IPS-15b (cell line): ENCODE results near the gene DBP.

Experiments
- H3K27me3 ChIP-seq: one replicate; pipeline ENCODE4 v1.6.1; 2013; ENCODE audit warnings: low read length; ENCODE audit not compliant: control insufficient read depth, insufficient read depth
- H3K36me3 ChIP-seq: one replicate; pipeline ENCODE4 v1.6.1; 2013; ENCODE audit warnings: low read length; ENCODE audit not compliant: control insufficient read depth, insufficient read depth
- H3K4me1 ChIP-seq: one replicate; pipeline ENCODE4 v1.6.1; 2013; ENCODE audit warnings: mild to moderate bottlenecking, low read length; ENCODE audit not compliant: control insufficient read depth, insufficient read depth
- H3K4me3 ChIP-seq: one replicate; pipeline ENCODE4 v1.5.1; 2013; ENCODE audit warnings: low read depth, low read length
- H3K9ac ChIP-seq: one replicate; pipeline ENCODE4 v1.6.1; 2013; ENCODE audit warnings: low read depth, mild to moderate bottlenecking, low read length
- H3K9me3 ChIP-seq: one replicate; pipeline ENCODE4 v1.6.1; 2013; ENCODE audit warnings: mild to moderate bottlenecking, low read length; ENCODE audit not compliant: control insufficient read depth, insufficient read depth

The DBP gene

GRCh38 chr19:48613024-48613851 is 23.9 kb downstream of the DBP start:
- peaks cover 22% of the 10 kb centered on the region for H3K4me1 ChIP-seq
- H3K9ac ChIP-seq, result peak overlapping the region; percentile 90
- no peaks in the 10 kb centered on the region for H3K9me3 ChIP-seq
- H3K27me3 ChIP-seq, result no peaks in the 10 kb centered on the region
- peaks cover 37% of the 10 kb centered on the region for H3K36me3 ChIP-seq
- H3K4me3 ChIP-seq, result no peak overlapping the region

GRCh38 chr19:48611872-48612271 is 25.3 kb downstream of the DBP start:
- no peak overlapping the region for H3K4me3 ChIP-seq
- H3K27me3 ChIP-seq, result no peaks in the 10 kb centered on the region
- peaks cover 15% of the 10 kb centered on the region for H3K4me1 ChIP-seq
- no peaks in the 10 kb centered on the region for H3K9me3 ChIP-seq
- no peak overlapping the region for H3K9ac ChIP-seq
- peaks cover 30% of the 10 kb centered on the region for H3K36me3 ChIP-seq

GRCh38 chr19:48609571-48610108 is 27.5 kb downstream of the DBP start:
- Histone ChIP-seq H3K36me3 (peaks cover 10% of the 10 kb centered on the region), H3K4me1 (peaks cover 10% of the 10 kb centered on the region), H3K27me3 (no peaks in the 10 kb centered on the region), H3K9ac (no peak overlapping the region), H3K4me3 (no peak overlapping the region), H3K9me3 (no peaks in the 10 kb centered on the region)

GRCh38 chr19:48608798-48609263 is 28.3 kb downstream of the DBP start:
- Histone ChIP-seq H3K27me3 (no peaks in the 10 kb centered on the region), H3K4me1 (peaks cover 5% of the 10 kb centered on the region), H3K4me3 (no peak overlapping the region), H3K36me3 (peaks cover 10% of the 10 kb centered on the region), H3K9me3 (no peaks in the 10 kb centered on the region), H3K9ac (no peak overlapping the region)

GRCh38 chr19:48607359-48607755 is 29.8 kb downstream of the DBP start:
- no peaks in the 10 kb centered on the region for H3K9me3 ChIP-seq
- peaks cover 3% of the 10 kb centered on the region for H3K36me3 ChIP-seq
- H3K9ac ChIP-seq, result no peak overlapping the region
- H3K27me3 ChIP-seq, result no peaks in the 10 kb centered on the region
- no peaks in the 10 kb centered on the region for H3K4me1 ChIP-seq
- no peak overlapping the region for H3K4me3 ChIP-seq

GRCh38 chr19:48606463-48607358 is 30.5 kb downstream of the DBP start, which contains the start of gene SPACA4:
SPACA4 (plus strand) TSS chr19:48606742; CDS start chr19:48606979, 237 bp downstream.
- Histone ChIP-seq H3K9ac (no peak within 1 kb of the TSS), H3K27me3 (no peaks in the 10 kb centered on the region), H3K4me1 (no peaks in the 10 kb centered on the region), H3K9me3 (no peaks in the 10 kb centered on the region), H3K36me3 (peaks cover under 1% of the 10 kb centered on the region), H3K4me3 (no peak within 1 kb of the TSS)

GRCh38 chr19:48603850-48604249 is 33.3 kb downstream of the DBP start:
- Histone ChIP-seq H3K36me3 (peaks cover 4% of the 10 kb centered on the region), H3K4me1 (no peaks in the 10 kb centered on the region), H3K27me3 (no peaks in the 10 kb centered on the region), H3K9ac (no peak overlapping the region), H3K4me3 (no peak overlapping the region), H3K9me3 (no peaks in the 10 kb centered on the region)

- Histone ChIP-seq H3K9ac (no peak overlapping the region), H3K27me3 (no peaks in the 10 kb centered on the region), H3K4me3 (no peak overlapping the region), H3K4me1 (no peaks in the 10 kb centered on the region), H3K36me3 (peaks cover 4% of the 10 kb centered on the region), H3K9me3 (no peaks in the 10 kb centered on the region)
Measured at GRCh38 chr19:48603449-48603848, 33.7 kb downstream of the DBP start.

- Histone ChIP-seq H3K27me3 (no peaks in the 10 kb centered on the region), H3K9me3 (no peaks in the 10 kb centered on the region), H3K36me3 (peaks cover 4% of the 10 kb centered on the region), H3K9ac (no peak overlapping the region), H3K4me3 (no peak overlapping the region), H3K4me1 (no peaks in the 10 kb centered on the region)
Measured at GRCh38 chr19:48603001-48603400, 34.2 kb downstream of the DBP start.

GRCh38 chr19:48600679-48601417 is 36.3 kb downstream of the DBP start:
- H3K9ac ChIP-seq, result no peak overlapping the region
- H3K27me3 ChIP-seq, result no peaks in the 10 kb centered on the region
- no peaks in the 10 kb centered on the region for H3K9me3 ChIP-seq
- H3K36me3 ChIP-seq, result peaks cover 4% of the 10 kb centered on the region
- no peak overlapping the region for H3K4me3 ChIP-seq
- H3K4me1 ChIP-seq, result no peaks in the 10 kb centered on the region
